DMS53 treated with DMSO at 0.1 percent for 48 hours (cell line): ENCODE results near the gene CT47B1.
"Not testable (repeated sequence)": the region's sequence is repeated elsewhere in the genome, so short reads cannot be mapped to it uniquely, and the experiment has no call there.

Source experiments
- DNase-seq: peaks from one replicate; lab custom pipeline; 2025; ENCODE audit not compliant: unreplicated experiment; lab: John Stamatoyannopoulos, UW

CT47B1 gene

GRCh38 chrX:120875766-120876165, at the start of gene CT47B1:
Gene CT47B1, minus strand, starts transcription at chrX:120875866. Its CDS starts 196 bp downstream, at chrX:120875670.
- not testable (repeated sequence) for DNase-seq

DNA sequence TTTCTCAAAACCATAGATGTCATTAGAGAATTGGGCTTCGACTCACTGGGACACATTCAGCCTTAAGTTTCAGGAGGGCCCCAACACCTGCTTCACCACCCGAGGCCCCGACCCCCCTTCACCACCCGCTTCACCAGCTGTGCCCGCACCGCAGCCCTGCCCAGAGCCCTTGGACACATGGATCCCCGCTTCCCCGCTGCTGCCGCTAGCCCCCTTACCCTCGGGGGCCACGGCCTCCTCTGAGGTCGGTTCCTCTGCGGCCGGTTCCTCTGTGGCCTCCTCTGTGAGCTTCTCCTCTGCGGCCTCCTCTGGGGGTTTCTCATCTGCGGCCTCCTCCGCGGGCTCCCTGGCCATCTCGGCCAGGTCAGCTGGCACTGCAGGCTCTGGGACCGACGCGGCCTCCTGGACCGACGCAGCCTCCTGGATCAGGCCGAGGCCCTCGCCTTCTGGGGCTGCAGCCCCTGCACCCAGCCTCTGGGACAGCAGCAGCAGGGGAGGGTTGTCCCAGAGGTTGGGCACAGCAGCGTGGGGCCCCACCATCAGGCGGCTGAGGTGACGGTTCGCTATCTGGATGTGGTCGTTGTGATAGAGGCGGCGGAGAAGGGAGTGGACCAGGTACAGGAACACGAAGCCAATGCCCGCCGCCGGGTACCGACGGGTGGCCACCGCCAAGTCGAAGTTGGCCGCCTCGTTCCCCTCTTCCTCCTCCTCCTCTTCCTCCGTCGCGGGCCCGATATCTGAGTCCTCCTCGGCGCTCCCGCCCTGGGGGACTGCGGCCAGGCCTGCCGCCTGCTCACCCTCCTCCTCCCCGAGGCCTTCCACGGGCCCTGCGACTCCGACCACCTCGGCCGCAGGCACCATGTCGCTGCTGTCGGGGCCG, 748 bp downstream of the CT47B1 start:
- no peak for DNase-seq

- no peak for DNase-seq
Observed at GRCh38 chrX:120857240-120857639, 18.4 kb downstream of the CT47B1 start.

DNA sequence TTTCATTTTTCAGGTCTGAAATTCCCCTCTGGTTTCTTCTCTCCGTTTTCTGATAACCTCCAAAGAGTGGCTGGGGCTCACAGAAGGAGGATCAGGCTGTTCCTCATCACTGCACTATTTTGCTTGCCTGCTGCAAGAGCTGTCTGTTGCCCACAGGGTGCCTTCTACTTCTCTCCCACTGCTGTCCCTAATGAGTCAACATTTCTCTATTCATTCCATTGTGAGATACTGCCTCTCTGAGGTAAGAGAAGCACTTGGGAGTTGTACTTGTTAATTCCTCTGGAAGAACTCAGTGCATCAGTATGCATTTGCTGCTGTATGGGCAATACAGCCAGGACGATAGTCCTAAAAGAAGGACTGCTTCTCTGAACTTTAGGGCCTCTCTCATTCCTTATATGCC, 34.8 kb downstream of the CT47B1 start:
- no peak for DNase-seq

- no peak for DNase-seq
Observed at GRCh38 chrX:120839491-120839890, 36.2 kb downstream of the CT47B1 start.

GRCh38 chrX:120827213-120827612, 48.5 kb downstream of the CT47B1 start:
- DNase-seq, result not testable (repeated sequence)

GRCh38 chrX:120825146-120825545, 50.5 kb downstream of the CT47B1 start:
- DNase-seq, result no peak

- DNase-seq, result no peak
Observed at GRCh38 chrX:120824021-120824420, 51.6 kb downstream of the CT47B1 start.

GRCh38 chrX:120823556-120823955, 52.1 kb downstream of the CT47B1 start:
- DNase-seq, result no peak
